ENCODE data around the gene WWOX.

DNA sequence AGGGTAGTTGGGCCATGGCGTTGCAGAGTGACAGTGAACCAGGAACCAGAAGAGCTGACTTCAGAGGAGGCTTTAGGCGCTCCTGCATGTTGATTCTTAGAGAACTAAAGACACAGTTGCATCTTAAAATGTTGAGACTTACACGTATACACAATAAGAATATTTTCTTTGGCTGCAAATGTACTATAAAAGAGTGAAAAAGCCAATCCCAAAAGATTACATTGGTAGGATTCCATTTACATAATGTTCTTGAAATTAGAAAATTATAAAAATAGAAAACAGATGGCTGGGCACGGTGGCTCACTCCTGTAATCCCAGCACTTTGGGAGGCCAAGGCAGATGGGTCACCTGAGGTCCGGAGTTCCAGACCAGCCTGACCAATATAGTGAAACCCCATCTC, 738.8 kb downstream of the WWOX start:
- TF ChIP-seq POLR2A (IDR thresholded peaks at IDR 0.05) = no peak
- TF ChIP-seq, protein P1, sequence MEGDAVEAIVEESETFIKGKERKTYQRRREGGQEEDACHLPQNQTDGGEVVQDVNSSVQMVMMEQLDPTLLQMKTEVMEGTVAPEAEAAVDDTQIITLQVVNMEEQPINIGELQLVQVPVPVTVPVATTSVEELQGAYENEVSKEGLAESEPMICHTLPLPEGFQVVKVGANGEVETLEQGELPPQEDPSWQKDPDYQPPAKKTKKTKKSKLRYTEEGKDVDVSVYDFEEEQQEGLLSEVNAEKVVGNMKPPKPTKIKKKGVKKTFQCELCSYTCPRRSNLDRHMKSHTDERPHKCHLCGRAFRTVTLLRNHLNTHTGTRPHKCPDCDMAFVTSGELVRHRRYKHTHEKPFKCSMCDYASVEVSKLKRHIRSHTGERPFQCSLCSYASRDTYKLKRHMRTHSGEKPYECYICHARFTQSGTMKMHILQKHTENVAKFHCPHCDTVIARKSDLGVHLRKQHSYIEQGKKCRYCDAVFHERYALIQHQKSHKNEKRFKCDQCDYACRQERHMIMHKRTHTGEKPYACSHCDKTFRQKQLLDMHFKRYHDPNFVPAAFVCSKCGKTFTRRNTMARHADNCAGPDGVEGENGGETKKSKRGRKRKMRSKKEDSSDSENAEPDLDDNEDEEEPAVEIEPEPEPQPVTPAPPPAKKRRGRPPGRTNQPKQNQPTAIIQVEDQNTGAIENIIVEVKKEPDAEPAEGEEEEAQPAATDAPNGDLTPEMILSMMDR (IDR thresholded peaks at IDR 0.05) = no peak

Measured in right lobe of liver (tissue), 4 donors.